K562 (cell line): Measurements from ENCODE around the gene POLRMT. TPM values are rescaled to one million over a fixed set of nuclear protein-coding genes. Genes with fewer than 3 reads are reported as not detected.
A peak's percentile ranks its signal among the peaks of the same experiment; 100 is the strongest.

Experiments
- BACH1 ChIP-seq: fragments of 200-800 bp; sonication (Bioruptor generic); IDR thresholded peaks from 2 replicates; pipeline ENCODE4 v1.6.1; 2016; ENCODE audit warnings: missing genetic modification characterization, missing compliant biosample characterization
- BRCA1 ChIP-seq, 2 experiments: fragments of 450-650 bp in 1 of 2; sonication (generic) in 1 of 2; formaldehyde crosslinking in 1 of 2; IDR thresholded peaks; 2 replicates each; pipeline versions ENCODE4 v1.5.0 to v1.6.1; 2017 to 2020; ENCODE audit warnings: mild to moderate bottlenecking in 1 of 2, missing genetic modification reagents in 1 of 2
- BRF2 ChIP-seq: IDR thresholded peaks from 3 replicates; pipeline ENCODE4 v1.6.1; 2011; ENCODE audit warnings: borderline replicate concordance, mild to moderate bottlenecking; ENCODE audit not compliant: insufficient read length, insufficient read depth
- GABPB1 ChIP-seq: sonication (generic); formaldehyde crosslinking; IDR thresholded peaks from 2 replicates; pipeline ENCODE4 v1.8.0; 2022; ENCODE audit warnings: mild to moderate bottlenecking, missing genetic modification reagents
- GABPB2 ChIP-seq: fragments of 250-450 bp; sonication (Bioruptor Pico); conservative IDR thresholded peaks from 2 replicates; pipeline ENCODE4 v1.5.1; 2021; ENCODE audit warnings: mild to moderate bottlenecking
- GATAD2A ChIP-seq: fragments of 450-650 bp; IDR thresholded peaks from 2 replicates; pipeline ENCODE4 v1.6.1; 2017
- HIVEP1 ChIP-seq: fragments of 250-450 bp; sonication (Bioruptor Pico); IDR thresholded peaks from 2 replicates; pipeline ENCODE4 v1.4.0; 2020; ENCODE audit warnings: mild to moderate bottlenecking
- HNRNPL ChIP-seq: fragments of 200-400 bp; formaldehyde crosslinking; IDR thresholded peaks from 2 replicates; pipeline ENCODE4 v1.6.1; 2017; ENCODE audit warnings: low read depth, mild to moderate bottlenecking, low read length
- HOXB6 ChIP-seq: fragments of 250-450 bp; sonication (Bioruptor Pico); IDR thresholded peaks from 2 replicates; pipeline ENCODE4 v1.5.1; 2022; ENCODE audit warnings: mild to moderate bottlenecking, borderline replicate concordance
- JUN ChIP-seq, 2 experiments: sonication (generic) in 1 of 2; formaldehyde crosslinking in 1 of 2; IDR thresholded peaks; 2 replicates each; pipeline versions ENCODE4 v1.6.1 to v1.8.0; 2012 to 2022; ENCODE audit warnings: borderline replicate concordance in 2 of 2, mild to moderate bottlenecking in 2 of 2, improper control_type of control experiment in 1 of 2, low read depth in 1 of 2, low read length in 1 of 2, missing genetic modification reagents in 1 of 2
- KHSRP ChIP-seq: fragments of 450-650 bp; IDR thresholded peaks from 2 replicates; pipeline ENCODE4 v1.6.1; 2017
- PML ChIP-seq: IDR thresholded peaks from 2 replicates; pipeline ENCODE4 v1.6.1; 2012; ENCODE audit warnings: low read length, inconsistent platforms
- POLR2H ChIP-seq: IDR thresholded peaks from 2 replicates; pipeline ENCODE4 v1.6.1; 2016; ENCODE audit warnings: missing genetic modification characterization, low read depth, mild to moderate bottlenecking, control low read depth, missing compliant biosample characterization, moderate library complexity
- PTBP1 ChIP-seq: fragments of 200-400 bp; formaldehyde crosslinking; IDR thresholded peaks from 2 replicates; pipeline ENCODE4 v1.6.1; 2017; ENCODE audit warnings: low read depth, low read length
- RFX7 ChIP-seq: fragments of 250-450 bp; sonication (Bioruptor Pico); IDR thresholded peaks from 2 replicates; pipeline ENCODE4 v1.5.1; 2021; ENCODE audit warnings: mild to moderate bottlenecking
- SAP30 ChIP-seq: fragments of 200-600 bp; sonication (generic); IDR thresholded peaks from 2 replicates; pipeline ENCODE4 v1.6.1; 2012; ENCODE audit warnings: borderline replicate concordance, low read depth, mild to moderate bottlenecking, moderate library complexity, low read length, control low read depth, inconsistent platforms; ENCODE audit not compliant: insufficient read depth, poor library complexity, severe bottlenecking
- SIRT6 ChIP-seq: IDR thresholded peaks from one replicate; pipeline ENCODE4 v1.6.1; 2012; ENCODE audit warnings: low read depth, mild to moderate bottlenecking, control low read depth, inconsistent platforms, low read length, moderate library complexity
- SIX5 ChIP-seq, 2 experiments: IDR thresholded peaks; 2 replicates each; pipeline ENCODE4 v1.6.1; 2011; ENCODE audit warnings: low read length in 2 of 2, borderline replicate concordance in 1 of 2, low read depth in 1 of 2, mild to moderate bottlenecking in 1 of 2, moderate library complexity in 1 of 2; ENCODE audit not compliant: insufficient read depth in 1 of 2
- SNAPC5 ChIP-seq: fragments of 250-450 bp; sonication (Bioruptor Pico); IDR thresholded peaks from 2 replicates; pipeline ENCODE4 v1.8.0; 2021; ENCODE audit warnings: moderate library complexity, mild to moderate bottlenecking, inconsistent platforms
- TCF15 ChIP-seq: fragments of 250-450 bp; sonication (Bioruptor Pico); IDR thresholded peaks from 2 replicates; pipeline ENCODE4 v1.8.0; 2022; ENCODE audit warnings: moderate library complexity, mild to moderate bottlenecking, inconsistent platforms
- TOE1 ChIP-seq, 2 experiments: fragments of 450-650 bp in 1 of 2; sonication (generic) in 1 of 2; formaldehyde crosslinking in 1 of 2; IDR thresholded peaks; 2 replicates each; pipeline versions ENCODE4 v1.7.1 to v1.8.0; 2016 to 2022; ENCODE audit warnings: borderline replicate concordance in 2 of 2, mild to moderate bottlenecking in 2 of 2, antibody characterized with exemption in 1 of 2, inconsistent platforms in 1 of 2, low read depth in 1 of 2, missing genetic modification reagents in 1 of 2, moderate library complexity in 1 of 2
- ZBTB26 ChIP-seq: fragments of 450-650 bp; formaldehyde crosslinking; IDR thresholded peaks from 2 replicates; pipeline ENCODE4 v1.4.0; 2022; ENCODE audit warnings: missing genetic modification characterization
- ZC3H4 ChIP-seq: sonication (generic); formaldehyde crosslinking; IDR thresholded peaks from 2 replicates; pipeline ENCODE4 v1.9.0; 2021; ENCODE audit warnings: missing genetic modification reagents, borderline replicate concordance
- ZNF24 ChIP-seq: fragments of 450-650 bp; IDR thresholded peaks from 2 replicates; pipeline ENCODE4 v1.6.1; 2016
- ZNF586 ChIP-seq: fragments of 450-650 bp; formaldehyde crosslinking; conservative IDR thresholded peaks from 2 replicates; pipeline ENCODE4 v1.4.0; 2020; ENCODE audit warnings: mild to moderate bottlenecking, moderate library complexity
- ZNF589 ChIP-seq: fragments of 200-800 bp; sonication (Bioruptor generic); IDR thresholded peaks from 2 replicates; pipeline ENCODE4 v1.6.1; 2016; ENCODE audit warnings: low read depth, missing genetic modification characterization, missing compliant biosample characterization
- polyA plus RNA-seq, 8 experiments: library from polyadenylated mRNA; depleted of rRNA in 4 of 8; stranded (reverse) in 5 of 8; unstranded in 3 of 8; fragments of >200 nt; fragmentation: Nextera tagmentation in 2 of 8; fragmentation: Illumina TruSeq in 1 of 8; extraction: Ambion mirVana in 2 of 8; extraction: Trizol in 1 of 8; gene quantifications; 2 replicates each; pipeline versions ENCODE4 v1.2.1 to v1.2.3, GENCODE V29; 2011 to 2014; ENCODE audit warnings: inconsistent platforms in 1 of 8, missing spikeins in 1 of 8
- total RNA-seq, 7 experiments: library from RNA; depleted of rRNA in 6 of 7; stranded (reverse); fragments of >200 nt in 6 of 7; fragmentation: Illumina TruSeq in 2 of 7; extraction: Trizol in 2 of 7; gene quantifications; 2 replicates each; pipeline versions ENCODE4 v1.2.1 to v1.2.3, GENCODE V29; 2011 to 2021; ENCODE audit warnings: low replicate concordance in 1 of 7

Gene POLRMT
- total and polyA plus RNA-seq, 9 of the 15 experiments (the other 6 are each of a cell fraction or from before 2014, with no cell fraction given), result 30.3 to 144 (median 68.0) TPM

- TF ChIP-seq ZBTB26 (CRISPR knock-in tag) (no peak), TOE1 (IDR thresholded peaks at IDR 0.05; ENCODE audit: borderline replicate concordance) (no peak), TOE1 (CRISPR knock-in tag; IDR thresholded peaks at IDR 0.05; ENCODE audit: borderline replicate concordance, low read depth) (no peak), SIX5 (IDR thresholded peaks at IDR 0.05; ENCODE audit: borderline replicate concordance in 1 of 2, insufficient read depth in 1 of 2, low read depth in 1 of 2, low read length in 2 of 2) (no peak), JUN (IDR thresholded peaks at IDR 0.05; ENCODE audit: borderline replicate concordance, low read depth, low read length) (no peak), JUN (CRISPR knock-in tag; IDR thresholded peaks at IDR 0.05; ENCODE audit: borderline replicate concordance) (no peak), GABPB2 (CRISPR knock-in tag) (no peak), SNAPC5 (CRISPR knock-in tag) (no peak), ZNF24 (no peak), ZNF586 (CRISPR knock-in tag) (no peak), PTBP1 (no peak), RFX7 (CRISPR knock-in tag) (no peak), TCF15 (CRISPR knock-in tag) (no peak), POLR2H (tag) (no peak), PML (no peak), HIVEP1 (CRISPR knock-in tag) (no peak), BRF2 (no peak), ZC3H4 (CRISPR knock-in tag) (no peak), GATAD2A (no peak), HNRNPL (no peak), SAP30 (peak; percentile 66), BRCA1 (IDR thresholded peaks at IDR 0.05) (no peak), BRCA1 (CRISPR knock-in tag; IDR thresholded peaks at IDR 0.05) (0 out of 2 replicates have a peak, but pooled peaks have one; percentile 62), HOXB6 (CRISPR knock-in tag) (no peak), ZNF589 (no peak), SIRT6 (no peak), KHSRP (no peak), GABPB1 (CRISPR knock-in tag) (0 out of 2 replicates have a peak, but pooled peaks have one; percentile 51), BACH1 (tag) (no peak)
These were observed 29.0 kb upstream of the POLRMT start (continued) for GRCh38 chr19:662207-662961.
